Breast epithelium (tissue), 3 donors: ENCODE measurements around the gene MS4A1.

Experiments
- POLR2A ChIP-seq: fragments of 450-650 bp; IDR thresholded peaks from one replicate; pipeline ENCODE4 v1.6.1; 2016; ENCODE audit warnings: antibody characterized with exemption, mild to moderate bottlenecking, moderate library complexity
- POLR2AphosphoS5 ChIP-seq, 3 donors: sonication (generic); formaldehyde crosslinking; IDR thresholded peaks; one replicate each; pipeline ENCODE4 v1.6.1; 2017; ENCODE audit warnings: antibody characterized with exemption in 3 of 3
- TF ChIP-seq, protein P1 (sequence below), 3 donors: fragments of 450-650 bp; IDR thresholded peaks; one replicate each; pipeline ENCODE4 v1.5.1; 2016 to 2017; ENCODE audit warnings: antibody characterized with exemption in 3 of 3, mild to moderate bottlenecking in 3 of 3, moderate library complexity in 3 of 3

- TF ChIP-seq, protein P1, sequence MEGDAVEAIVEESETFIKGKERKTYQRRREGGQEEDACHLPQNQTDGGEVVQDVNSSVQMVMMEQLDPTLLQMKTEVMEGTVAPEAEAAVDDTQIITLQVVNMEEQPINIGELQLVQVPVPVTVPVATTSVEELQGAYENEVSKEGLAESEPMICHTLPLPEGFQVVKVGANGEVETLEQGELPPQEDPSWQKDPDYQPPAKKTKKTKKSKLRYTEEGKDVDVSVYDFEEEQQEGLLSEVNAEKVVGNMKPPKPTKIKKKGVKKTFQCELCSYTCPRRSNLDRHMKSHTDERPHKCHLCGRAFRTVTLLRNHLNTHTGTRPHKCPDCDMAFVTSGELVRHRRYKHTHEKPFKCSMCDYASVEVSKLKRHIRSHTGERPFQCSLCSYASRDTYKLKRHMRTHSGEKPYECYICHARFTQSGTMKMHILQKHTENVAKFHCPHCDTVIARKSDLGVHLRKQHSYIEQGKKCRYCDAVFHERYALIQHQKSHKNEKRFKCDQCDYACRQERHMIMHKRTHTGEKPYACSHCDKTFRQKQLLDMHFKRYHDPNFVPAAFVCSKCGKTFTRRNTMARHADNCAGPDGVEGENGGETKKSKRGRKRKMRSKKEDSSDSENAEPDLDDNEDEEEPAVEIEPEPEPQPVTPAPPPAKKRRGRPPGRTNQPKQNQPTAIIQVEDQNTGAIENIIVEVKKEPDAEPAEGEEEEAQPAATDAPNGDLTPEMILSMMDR (IDR thresholded peaks at IDR 0.05): peak in 2 of 3 donors; percentile 50 to 54
- TF ChIP-seq POLR2AphosphoS5 (IDR thresholded peaks at IDR 0.05) (no peak), POLR2A (no peak)
Measured at GRCh38 chr11:60485987-60486386, 30.3 kb downstream of the MS4A1 start.
